PC-3 (cell line): ENCODE measurements around the gene BAG3.

Experiments used
- CTCF ChIP-seq: fragments of 300-600 bp; sonication (generic); conservative IDR thresholded peaks from 2 replicates; pipeline ENCODE4 v1.5.1; 2017; ENCODE audit warnings: antibody characterized with exemption, low read depth, mild to moderate bottlenecking, low read length
- EZH2phosphoT487 ChIP-seq: fragments of 300-600 bp; sonication (generic); IDR thresholded peaks from 2 replicates; pipeline ENCODE4 v1.6.1; 2018; ENCODE audit warnings: mild to moderate bottlenecking, antibody characterized with exemption, low read length, borderline replicate concordance

GRCh38 chr10:119679480-119679829 lies 28.3 kb downstream of the BAG3 start:
- TF ChIP-seq CTCF (no peak), EZH2phosphoT487 (no peak)
